Activated CD4-positive, alpha-beta T cell treated with anti-CD3 and anti-CD28 coated beads for 1 hour (primary cell): ENCODE data around the gene SLC29A1.

Source experiments
- DNase-seq: peaks from one replicate; pipeline ENCODE4 v3.0.0-alpha.2; 2020

The SLC29A1 gene

GRCh38 chr6:44257025-44257752, 33.8 kb downstream of the SLC29A1 start, which contains the start of gene SLC35B2:
SLC35B2 (minus strand) TSS chr6:44257528; CDS start chr6:44257410, 118 bp downstream.
- peak; percentile 53 for DNase-seq

GRCh38 chr6:44257753-44258324, 34.4 kb downstream of the SLC29A1 start:
- no peak for DNase-seq

- DNase-seq = no peak
Observed at GRCh38 chr6:44258325-44258863, 35.0 kb downstream of the SLC29A1 start.

DNA sequence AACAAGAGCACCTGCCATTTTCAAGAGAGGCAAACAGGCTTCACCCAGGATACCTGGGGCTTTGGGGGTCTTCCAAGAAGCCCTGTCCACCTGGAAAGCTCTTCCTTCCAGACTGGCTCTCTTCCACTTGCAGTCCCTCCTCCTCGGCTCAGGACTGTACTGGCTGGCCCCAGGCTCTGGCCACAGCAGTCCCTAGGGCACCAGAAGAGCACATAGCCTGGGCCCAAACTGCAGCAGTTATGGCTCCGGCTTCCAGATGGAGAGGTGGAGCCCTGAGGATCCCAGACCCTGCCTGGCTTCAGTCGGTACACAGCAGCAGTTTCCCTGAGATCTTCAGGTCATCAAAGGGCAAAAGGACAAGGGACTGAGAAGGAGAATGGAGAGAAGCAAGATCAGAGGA, 35.5 kb downstream of the SLC29A1 start:
- no peak for DNase-seq

GRCh38 chr6:44260011-44260410, 36.6 kb downstream of the SLC29A1 start:
- no peak for DNase-seq

- no peak for DNase-seq
Observed at GRCh38 chr6:44260451-44261297, 37.3 kb downstream of the SLC29A1 start.

DNA sequence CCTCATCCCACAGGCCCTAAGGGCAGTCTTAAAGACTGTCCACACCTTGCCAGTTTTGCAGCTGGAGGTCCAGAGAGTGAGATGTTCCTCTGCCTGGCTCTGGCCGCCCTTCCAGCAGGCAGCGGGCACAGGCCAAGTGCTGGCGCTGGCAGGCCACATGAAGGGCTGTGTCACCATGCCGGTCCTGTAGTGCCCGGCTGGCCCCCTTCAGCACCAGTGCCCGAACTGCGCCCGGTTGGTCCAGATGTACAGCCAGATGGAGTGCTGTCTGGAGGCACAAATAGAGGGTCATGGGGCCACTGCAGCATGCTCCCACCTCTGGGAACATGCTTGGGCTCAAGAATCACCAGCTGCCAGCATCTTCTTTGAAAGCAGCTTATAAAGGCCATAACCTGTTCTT, 38.2 kb downstream of the SLC29A1 start:
- DNase-seq = no peak

- DNase-seq = no peak
Observed at GRCh38 chr6:44262467-44263353, 39.3 kb downstream of the SLC29A1 start.

- no peak for DNase-seq
Observed at GRCh38 chr6:44263354-44264100, 40.1 kb downstream of the SLC29A1 start.

DNA sequence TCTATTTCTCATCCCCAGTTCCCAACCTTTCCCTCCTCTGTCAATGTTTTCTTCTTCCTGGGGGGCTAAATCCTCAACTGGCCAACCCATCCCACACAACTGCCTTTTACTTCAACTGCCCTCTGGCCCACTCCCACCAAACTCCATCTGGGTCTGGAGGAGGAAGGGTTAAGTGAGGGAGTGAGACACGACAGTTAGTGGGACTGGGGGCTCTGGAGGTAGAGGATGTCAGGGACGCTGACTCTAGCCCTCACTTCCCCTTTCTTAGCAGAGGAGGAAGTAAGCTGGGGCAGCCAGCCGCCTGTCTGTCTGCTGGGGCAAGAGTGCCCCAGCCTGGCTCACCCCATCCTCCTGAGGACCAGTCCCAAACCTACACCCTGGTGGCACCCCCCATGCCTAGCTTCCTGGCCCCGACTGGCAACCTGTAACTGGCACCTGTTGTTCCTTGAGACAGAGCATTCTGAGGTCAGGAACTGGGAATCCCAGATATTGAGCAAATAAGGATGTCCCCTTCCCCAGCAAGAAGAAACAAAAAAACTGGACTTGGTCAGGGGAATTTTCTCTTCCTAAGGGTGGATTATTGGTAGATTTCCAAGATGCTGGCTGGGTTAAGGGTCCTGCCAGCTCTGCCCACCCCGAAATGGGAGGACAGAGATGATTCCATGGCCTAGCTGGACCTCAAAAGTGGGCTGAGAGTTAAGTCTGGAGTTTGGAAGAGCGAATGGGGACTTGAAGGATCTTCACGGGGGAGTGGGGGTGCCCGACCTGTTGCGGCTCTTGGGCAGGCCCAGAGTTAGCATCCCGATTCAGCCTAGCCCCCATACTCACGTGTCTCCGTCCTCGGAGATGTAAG, 41.0 kb downstream of the SLC29A1 start:
- DNase-seq = no peak

GRCh38 chr6:44265007-44265721, 41.8 kb downstream of the SLC29A1 start, which contains the start of gene NFKBIE:
NFKBIE (minus strand) TSS chr6:44265551; CDS start chr6:44265346, 205 bp downstream.
- DNase-seq = peak; percentile 93

GRCh38 chr6:44265722-44266233, 42.4 kb downstream of the SLC29A1 start:
- DNase-seq = no peak

DNA sequence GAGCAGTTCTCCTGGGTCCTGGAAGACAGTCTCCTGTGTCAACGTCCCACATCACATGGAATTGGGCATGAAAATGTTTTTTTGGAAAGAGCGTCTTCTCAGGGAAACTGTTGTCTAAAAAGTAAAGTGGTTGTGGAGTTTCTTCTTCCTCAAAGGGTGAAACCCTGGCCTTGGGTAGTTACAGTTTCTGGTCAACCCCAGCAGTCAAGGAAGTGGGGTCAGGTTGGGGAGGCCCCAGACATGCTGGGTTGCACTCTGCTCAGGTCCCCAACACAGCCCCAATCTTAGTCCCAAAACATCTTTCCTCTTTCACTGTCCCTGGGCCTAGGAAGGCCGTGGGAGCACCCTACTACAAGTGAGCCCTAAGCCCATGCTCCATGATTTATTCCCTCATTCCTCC, 43.0 kb downstream of the SLC29A1 start:
- DNase-seq = no peak

DNA sequence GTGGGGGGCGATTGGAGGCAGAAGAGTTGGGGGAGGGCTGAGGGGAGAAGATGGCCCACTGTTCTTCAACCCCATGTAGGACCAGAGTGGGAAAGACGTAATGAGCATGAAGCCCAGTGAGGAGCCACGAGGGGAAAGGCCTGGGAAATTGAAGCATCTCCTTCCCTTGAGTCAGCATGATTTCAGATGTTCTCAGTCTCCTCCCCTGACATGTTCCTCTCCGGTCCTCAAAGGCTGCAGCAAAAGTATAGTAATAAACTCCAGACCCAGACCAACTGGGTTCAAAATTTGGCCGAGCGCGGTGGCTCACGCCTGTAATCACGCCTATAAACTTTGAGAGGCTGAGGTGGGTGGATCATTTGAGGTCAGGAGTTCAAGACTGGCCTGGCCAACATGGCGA, 43.9 kb downstream of the SLC29A1 start:
- DNase-seq = no peak

- peak; percentile 46 for DNase-seq
Observed at GRCh38 chr6:44268095-44268628, 44.8 kb downstream of the SLC29A1 start.

GRCh38 chr6:44269178-44269920, 46.0 kb downstream of the SLC29A1 start:
- DNase-seq = no peak

DNA sequence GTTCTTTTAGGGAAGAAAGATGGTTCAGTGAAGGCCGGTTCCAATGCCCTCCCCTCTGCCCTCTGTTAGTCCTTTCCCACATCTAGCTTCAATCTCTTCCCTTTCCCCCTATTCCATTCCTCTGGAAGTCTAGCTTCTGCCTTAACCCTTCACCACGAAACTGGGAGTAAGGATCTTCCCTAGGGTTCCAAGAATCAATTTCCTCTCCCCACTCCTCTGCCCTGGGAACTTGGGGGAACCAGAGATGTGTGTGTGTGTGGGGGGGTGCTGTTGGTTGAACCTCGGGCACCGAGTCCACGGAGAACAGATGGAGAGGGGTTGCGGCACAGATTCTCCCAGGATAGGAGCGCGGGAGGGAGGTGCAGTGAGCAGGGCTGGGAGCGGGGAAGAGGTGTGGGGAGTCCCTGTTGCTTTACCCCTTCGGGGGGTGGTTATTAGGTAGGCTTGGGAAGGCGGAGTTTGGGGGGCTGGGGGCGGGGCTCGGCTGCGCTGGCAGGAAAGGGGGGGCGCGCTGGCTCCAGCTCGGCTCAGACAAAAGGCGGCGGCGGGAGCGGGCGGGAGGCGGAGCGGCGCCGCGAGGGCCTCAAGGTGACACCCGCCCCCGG, 46.6 kb downstream of the SLC29A1 start, which contains the start of gene TMEM151B:
Gene TMEM151B, plus strand, starts transcription at position 530 of the 605 bp plus-strand sequence. CDS start 293 bp downstream, outside the sequence.
- DNase-seq = no peak
